HG03342 (cell line): Measurements from ENCODE around the gene NMD3.
"Not testable (repeated sequence)": the region's sequence is repeated elsewhere in the genome, so short reads cannot be mapped to it uniquely, and the experiment has no call there.

Source experiments
- ATAC-seq: cut with Tn5 transposase; IDR thresholded peaks from one replicate; pipeline ENCODE4 v1.9.1; 2021; ENCODE audit warnings: mild to moderate bottlenecking, moderate library complexity; ENCODE audit not compliant: unreplicated experiment

NMD3 gene

DNA sequence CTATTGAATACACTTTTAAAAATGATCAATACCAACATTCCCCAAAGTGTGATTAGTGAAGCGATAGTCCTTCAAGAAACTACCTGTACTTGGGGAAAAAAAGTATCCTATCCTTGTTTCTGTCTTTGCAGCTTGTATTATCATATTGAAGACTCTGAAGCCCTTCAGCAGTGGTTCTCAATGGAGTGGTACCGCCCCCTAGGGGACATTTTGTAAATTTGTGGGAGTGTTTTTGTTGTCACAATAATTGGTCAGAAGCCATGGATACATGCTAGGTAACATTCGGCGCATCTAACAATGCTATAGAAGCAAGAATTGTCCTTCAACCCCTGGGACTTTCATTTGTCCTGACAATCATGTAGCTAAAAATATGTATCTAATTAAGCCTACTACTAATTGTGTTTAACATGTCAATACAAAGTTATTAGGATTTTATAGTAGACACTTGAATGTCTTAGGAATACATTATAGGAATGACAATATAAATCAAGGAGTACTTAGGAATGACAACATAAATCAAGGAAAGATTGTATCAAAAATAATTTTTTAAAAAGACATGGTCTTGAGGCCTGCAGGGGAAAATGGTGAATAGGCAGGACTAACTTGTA, 53.7 kb downstream of the NMD3 start:
- ATAC-seq: peak; percentile 89

DNA sequence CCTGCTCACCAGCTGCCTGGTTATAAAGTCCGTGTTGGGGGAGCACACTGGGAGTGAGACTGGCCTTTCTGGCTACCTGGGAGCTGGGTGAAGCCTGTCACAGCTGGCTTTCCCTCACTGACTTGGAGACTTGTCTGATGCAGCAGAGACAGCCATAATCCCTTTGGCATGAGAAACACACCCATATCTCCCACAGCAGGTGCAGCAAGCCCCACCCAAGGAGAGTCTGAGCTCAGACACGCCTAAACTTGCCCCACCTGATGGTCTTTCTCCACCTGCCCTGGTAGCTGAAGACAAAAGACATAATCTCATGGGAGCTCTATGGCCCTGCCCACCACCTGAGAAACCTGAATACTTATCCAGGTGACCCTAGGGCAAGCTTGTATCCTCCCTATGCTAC, 54.8 kb downstream of the NMD3 start:
- ATAC-seq: no peak

DNA sequence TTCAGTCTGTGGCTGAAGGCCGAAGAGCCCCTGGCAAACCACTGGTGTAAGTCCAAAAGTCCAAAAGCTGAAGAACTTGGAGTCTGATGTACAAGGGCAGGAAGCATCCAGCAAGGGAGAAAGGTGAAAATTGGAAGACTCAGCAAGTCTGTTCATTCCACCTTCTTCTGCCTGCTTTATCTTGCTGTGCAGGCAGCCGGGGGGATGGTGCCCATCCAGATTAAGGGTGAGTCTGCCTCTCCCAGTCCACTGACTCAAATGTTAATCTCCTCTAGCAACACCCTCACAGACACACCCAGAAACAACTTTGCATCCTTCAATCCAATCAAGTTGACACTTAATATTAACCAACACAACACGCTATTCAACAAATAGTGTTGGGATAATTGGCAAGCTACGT, 61.3 kb downstream of the NMD3 start:
- not testable (repeated sequence) for ATAC-seq

DNA sequence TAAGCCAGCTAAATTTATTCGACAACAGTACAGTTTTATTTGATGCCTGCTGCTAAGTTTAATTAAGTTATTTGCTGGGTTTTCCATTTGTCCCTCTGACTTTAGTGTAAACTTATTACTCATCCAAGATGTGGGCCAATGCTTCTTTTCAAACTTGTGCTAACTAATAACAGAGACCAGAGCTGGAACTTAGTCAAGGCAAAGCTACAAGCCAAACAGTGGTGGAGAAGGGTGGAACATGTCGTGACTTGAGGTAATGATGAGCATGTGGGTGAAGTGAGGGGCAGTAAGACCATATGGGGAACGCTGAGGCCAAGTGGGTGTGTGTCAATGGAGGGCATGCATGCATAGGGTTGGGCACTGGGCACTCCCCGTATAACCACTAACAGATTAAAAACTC, 63.9 kb downstream of the NMD3 start:
- ATAC-seq: no peak

DNA sequence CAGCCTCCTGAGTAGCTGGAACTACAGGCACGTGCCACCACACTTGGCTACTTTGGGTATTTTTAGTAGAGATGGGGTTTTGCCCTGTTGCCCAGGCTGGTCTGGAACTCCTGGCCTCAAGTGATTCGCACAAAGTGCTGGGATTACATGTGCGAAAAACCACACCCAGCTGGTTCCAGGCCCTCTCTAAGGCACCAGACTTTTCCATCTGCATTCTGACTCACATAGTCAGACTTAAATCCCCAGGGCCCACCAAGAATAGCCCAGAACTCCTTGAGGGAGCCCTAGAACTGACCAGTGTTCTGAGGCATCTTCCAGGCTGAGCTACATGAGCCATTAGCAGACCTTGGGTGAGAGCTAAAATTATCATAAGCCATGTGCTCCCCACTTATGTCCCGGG, 68.1 kb downstream of the NMD3 start:
- no peak for ATAC-seq

DNA sequence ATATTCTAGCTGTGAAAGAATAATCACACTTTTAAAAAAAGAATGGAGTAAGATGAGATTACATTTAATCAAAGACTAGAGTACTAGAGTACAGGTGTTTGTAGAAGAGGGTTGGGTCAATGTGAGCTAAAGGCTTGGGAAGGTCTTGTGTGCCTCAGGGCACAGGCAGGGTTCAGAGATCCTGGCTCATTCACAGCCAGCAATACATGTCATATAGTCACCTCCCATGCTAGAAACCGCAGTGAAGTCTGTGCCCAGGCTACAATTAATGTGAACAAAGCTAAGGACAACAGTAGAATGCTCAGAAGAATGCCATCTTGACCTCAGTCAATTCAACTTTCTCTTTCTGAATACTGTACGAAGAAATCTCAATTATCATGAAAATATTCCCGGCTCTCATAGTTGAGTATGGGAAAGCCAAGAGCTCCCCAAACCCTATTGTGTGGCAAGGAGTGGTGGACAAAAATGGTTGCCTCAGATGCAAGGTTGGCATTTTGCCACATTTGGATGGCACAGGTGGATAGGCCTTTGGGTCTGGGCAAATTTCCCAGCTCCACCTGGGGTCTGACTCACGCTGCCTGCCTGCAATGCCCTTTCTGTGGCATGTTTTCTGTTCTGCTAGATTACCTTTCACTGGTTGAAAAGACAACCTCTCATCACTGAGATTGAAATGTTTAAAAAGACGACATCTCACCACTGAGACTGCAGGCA, 70.2 kb downstream of the NMD3 start:
- ATAC-seq: no peak

DNA sequence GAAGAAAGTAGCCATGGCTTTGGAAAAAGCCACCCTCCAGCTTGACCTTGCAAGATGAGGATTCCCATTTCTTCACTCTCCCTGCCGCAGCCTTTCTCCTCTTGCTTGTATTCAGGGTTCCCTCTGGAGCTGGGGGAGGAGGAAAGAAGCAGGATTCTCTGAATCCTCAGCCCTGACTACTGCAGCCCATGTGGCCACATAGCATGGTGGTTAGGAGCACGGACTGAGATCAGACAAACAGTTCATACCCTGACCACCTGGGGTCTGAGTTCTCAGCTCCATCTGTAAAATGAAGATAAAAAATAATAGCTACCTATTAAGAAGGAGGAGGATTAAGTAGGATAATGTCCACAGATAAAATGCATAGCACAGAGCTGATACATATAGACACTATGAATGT, 72.3 kb downstream of the NMD3 start:
- ATAC-seq: no peak

DNA sequence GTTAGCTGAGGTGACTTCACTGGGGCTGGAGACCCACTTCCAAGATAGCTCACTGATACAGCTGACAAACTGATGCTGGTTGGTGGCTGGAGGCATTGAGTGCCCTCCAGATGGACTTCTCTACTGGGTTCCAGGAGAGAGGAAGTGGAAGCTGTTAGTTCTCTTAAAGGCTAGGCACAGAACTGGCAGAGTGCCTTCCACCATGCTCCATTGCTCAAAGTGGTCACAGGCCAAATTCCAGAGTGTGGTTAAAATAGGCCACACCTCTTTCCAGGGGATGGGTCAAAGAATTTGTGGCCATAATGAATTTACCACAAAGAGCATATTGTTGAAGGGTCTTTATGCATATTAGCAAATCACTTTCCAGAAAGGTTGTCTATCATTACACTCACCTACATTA, 74.2 kb downstream of the NMD3 start:
- ATAC-seq: no peak

DNA sequence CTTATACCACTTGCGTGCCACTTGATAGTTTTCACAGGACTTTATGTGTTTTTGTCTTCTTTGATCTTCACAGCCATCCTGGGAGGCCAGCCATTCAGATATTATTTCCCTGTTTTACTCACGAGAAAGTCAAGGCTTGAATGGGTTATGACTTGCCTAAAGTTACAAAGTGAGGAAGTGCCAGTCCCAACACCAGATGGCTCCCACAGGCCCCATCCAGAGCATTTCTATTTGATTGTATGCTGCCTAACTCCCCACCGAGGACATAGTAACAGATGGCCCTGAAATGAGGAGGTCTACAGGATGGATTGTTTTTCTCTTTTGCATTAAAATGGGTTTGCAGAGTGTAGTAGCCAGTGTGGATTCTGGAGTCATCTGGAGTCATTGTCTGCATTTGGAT, 75.7 kb downstream of the NMD3 start:
- no peak for ATAC-seq
